Activated CD4-positive, alpha-beta T cell treated with anti-CD3 and anti-CD28 coated beads, Interleukin-2, amount 50 U/mL, for 4 hours (primary cell): ENCODE measurements around the gene HNRNPU.

ENCODE experiments used
- DNase-seq, 2 experiments: peaks; one replicate each; pipeline ENCODE4 v3.0.0-alpha.2; 2020

HNRNPU gene

GRCh38 chr1:244862699-244863490 lies 1.4 kb downstream of the HNRNPU start:
- peak; percentile 98 for DNase-seq

DNA sequence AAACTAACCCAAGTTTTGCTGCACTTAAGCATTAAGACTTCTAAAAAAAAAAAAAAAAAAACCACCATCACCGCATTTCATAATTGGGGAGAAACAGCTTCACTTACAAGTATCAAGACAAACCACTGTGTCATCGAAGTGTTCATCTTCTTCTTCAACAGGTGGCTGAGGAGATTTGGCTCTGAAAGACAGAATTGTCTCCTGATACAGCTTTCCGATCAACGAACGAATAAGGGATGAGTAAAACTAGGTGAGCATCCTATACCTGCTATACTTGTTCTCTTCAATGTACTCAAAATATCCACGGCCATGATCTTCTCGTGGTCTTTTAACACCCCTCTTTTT lies 2.0 kb downstream of the HNRNPU start:
- DNase-seq: no peak

DNA sequence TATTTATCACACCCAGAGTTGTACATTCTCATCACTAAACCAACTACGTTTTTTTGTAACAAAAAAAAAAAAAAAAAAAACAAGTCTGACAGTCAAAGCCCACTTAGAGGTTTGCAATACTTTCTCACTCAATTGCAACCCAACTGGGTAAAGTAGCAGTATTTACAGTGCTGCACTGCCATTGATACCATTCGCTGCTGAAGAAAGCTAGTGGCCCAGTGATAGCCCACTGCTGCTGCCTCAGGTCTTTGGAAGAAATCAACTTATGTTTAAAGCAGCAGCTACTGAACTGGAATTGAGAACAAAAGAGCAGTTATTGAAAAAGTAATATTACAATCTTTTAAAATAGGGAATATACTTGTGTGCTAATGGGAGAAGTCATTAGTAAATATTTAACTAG lies 2.7 kb downstream of the HNRNPU start:
- DNase-seq: no peak

GRCh38 chr1:244860914-244861610 lies 3.3 kb downstream of the HNRNPU start:
- no peak for DNase-seq

GRCh38 chr1:244860078-244860477 lies 4.3 kb downstream of the HNRNPU start:
- DNase-seq: no peak

- DNase-seq: no peak
These were observed 6.0 kb downstream of the HNRNPU start for GRCh38 chr1:244858357-244858756.

DNA sequence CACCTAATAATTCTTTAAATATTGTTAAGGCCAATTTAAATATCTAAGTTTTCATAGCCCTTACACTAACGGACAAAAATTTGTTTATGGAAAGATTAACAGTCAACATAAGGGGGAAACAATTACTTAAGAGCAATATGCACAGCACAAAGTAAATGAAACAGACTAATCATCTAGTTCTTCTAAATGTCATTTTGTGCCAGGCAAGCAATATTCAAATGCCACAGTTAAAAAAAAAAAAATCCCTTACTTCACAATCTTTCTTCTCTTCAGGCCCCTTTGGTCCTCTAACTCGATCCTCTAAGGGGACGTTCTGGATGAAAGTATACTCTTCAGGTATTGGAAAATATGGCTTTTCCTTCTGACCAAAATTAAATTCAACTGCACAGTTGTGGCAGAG lies 6.6 kb downstream of the HNRNPU start:
- no peak for DNase-seq

DNA sequence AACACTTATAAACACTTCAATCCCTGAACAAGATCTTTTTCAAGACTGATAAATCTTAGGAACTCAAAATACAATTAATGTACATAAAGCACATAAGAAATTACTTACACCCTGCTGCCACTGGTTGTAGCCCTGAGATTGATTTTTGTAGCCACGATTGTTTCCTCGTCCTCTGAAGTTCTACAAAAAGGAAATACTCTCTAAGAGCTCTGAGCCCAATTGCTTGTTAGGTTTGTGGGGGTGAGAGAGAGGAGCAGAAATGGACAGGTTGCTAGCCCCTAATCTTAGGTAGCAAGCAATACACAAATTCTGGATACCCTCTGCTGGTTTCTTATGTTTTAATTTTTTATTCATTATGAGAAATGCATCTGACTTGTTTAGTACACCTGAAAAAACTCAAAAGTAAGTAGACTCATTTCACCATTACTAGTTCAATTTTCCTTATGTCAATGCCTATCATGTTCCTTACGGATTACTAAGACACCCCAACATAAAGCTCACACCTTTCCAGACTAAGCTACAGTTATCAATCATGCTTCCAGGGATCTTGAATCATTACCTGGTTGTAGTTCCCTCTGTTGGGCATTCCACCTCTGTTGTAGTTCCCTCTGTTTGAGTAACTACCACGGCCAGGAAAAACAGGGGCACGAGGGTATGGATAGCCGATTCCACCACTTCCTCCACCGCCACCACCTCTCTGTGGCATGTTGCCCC lies 9.3 kb downstream of the HNRNPU start:
- DNase-seq: no peak

GRCh38 chr1:244854166-244854565 lies 10.2 kb downstream of the HNRNPU start:
- no peak for DNase-seq

DNA sequence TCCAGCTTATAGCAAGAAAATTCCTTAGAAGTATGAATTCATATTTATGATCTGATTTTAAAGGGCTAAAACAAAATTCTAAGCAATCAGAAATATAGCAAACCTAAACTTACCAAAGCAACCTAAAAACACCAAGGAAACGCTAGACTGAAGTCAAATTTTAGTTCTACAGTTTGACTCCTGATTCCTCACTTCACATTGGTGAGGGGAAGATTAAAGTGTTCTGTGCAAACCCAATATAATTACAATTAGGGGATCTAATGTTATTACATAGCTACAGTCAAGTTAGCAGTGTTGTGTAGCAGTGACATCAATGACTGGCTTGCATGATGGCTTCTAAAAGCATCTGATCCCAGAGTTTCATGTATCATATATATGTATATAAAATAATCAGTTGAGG lies 11.6 kb downstream of the HNRNPU start:
- DNase-seq: no peak

DNA sequence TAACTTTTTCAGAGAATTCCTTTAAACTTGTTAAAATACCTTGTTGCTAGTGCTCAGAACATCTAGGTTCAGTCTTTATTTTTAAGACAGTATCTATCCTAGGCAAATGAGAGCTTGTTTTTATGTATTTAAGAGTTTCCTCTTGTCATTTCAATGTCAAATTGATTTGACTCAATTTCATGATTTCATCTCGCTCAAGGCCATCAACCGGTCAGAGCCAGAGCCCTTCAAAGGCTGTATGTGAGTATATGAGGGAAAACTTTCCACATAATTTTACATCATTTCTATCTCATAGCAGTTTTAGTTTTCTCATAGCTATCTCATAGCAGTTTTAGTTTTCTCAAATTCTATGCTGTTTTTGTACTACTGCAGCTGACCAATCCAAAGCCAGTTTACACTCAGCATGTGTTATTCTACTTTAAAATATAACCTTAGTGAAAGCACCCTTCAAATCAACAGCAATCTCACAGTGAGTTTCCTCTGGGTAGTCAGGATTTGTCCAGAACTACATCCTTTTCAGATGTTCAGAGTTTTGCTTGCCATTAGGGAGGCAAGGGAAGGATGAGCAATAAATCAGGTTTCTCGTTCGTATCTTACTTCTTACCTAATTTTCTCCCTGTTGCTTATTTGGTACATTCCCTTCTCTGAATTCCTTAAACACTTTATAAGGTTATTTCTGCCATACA lies 12.7 kb downstream of the HNRNPU start:
- no peak for DNase-seq

DNA sequence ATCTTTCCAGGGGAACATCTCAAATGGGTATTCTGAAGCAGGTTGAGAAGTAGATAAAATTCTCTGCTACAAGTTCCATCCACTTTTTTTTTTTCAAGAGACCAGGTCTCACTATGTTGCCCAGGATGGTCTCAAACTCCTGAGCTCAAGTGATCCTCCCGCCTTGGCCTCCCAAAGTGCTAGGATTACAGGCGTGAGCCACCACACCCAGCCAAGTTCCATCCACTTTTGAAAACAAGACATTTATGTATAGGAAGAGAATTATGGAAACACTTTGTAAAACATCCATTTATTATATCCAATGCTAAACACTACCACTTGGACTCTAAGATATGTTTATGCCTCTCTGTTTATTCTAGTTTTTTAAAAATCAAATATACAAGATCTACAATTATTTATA lies 13.4 kb downstream of the HNRNPU start:
- no peak for DNase-seq

DNA sequence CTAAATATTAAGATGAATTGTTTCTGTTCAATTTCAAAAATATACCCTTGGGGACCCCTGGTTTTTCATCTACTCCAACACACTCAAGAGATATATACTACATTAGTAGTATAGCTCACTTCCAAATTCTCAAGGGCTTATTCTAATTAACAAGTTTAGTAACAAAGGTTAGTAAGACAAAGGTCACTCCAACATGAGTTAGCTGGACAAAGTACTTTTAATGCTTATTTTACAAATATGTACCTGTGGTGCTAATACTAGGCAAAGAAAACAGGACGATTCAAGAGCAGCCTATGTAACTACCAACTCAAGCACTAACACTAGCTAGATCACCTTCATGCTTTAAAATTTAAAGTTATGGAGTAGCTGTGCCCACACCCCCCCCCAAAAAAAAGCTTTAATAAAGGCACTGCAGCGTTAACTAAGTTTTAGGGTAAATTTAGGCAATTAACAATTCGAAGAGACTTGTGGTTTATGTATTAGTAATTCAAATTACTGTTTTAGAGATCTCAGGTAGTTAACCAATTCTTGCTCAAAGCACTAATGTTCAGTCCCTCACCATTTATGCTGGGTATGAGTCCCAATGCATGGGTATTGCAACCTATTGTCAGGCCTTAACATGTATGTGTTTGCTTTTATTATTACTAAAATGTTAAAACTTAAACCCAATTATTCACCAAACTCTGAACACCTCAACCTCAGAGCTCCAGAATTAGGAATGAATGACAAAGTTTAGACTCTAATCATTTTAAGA lies 14.1 kb downstream of the HNRNPU start:
- no peak for DNase-seq

- no peak for DNase-seq
These were observed 15.0 kb downstream of the HNRNPU start for GRCh38 chr1:244849189-244849866.

DNA sequence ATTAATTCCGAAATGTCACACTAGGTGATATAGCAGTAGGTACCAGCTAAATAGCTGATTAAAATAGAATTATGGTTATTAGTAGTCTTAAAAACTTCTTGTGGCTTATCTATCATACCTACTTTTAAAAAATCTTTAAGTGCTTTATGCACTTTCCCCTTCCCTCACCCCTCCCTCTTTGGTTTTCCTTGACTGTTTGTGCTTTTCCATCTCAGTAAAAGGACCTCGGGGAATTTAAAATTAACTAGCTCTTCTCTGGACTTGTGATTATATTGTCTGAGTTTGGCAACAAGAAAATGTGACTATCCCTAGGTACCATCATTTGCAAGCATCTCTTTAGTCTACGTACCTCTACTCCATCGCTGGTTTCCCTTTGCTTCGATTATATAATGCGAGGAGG lies 17.7 kb downstream of the HNRNPU start:
- DNase-seq: no peak

- no peak for DNase-seq
These were observed 19.9 kb downstream of the HNRNPU start for GRCh38 chr1:244844155-244845121.

- no peak for DNase-seq
These were observed 21.0 kb downstream of the HNRNPU start for GRCh38 chr1:244843148-244843978.

GRCh38 chr1:244841273-244841927 lies 22.9 kb downstream of the HNRNPU start:
- DNase-seq: no peak

- no peak for DNase-seq
These were observed 24.0 kb downstream of the HNRNPU start for GRCh38 chr1:244840219-244840794.
